GM23338 (cell line): ENCODE results near the gene MDN1.

Experiments used
- CREB1 ChIP-seq: fragments of 250-450 bp; sonication (Bioruptor Pico); IDR thresholded peaks from 2 replicates; pipeline ENCODE4 v1.5.0; 2020; ENCODE audit warnings: low read depth, mild to moderate bottlenecking, moderate library complexity
- EZH2 ChIP-seq: fragments of 200-600 bp; sonication (generic); IDR thresholded peaks from one replicate; pipeline ENCODE4 v1.8.0; 2017; ENCODE audit warnings: antibody characterized with exemption, mild to moderate bottlenecking, low read depth; ENCODE audit not compliant: unreplicated experiment
- JUNB ChIP-seq: IDR thresholded peaks from one replicate; pipeline ENCODE4 v1.6.1; 2016; ENCODE audit warnings: antibody characterized with exemption; ENCODE audit not compliant: unreplicated experiment
- NANOG ChIP-seq: IDR thresholded peaks from 2 replicates; pipeline ENCODE4 v1.6.1; 2016; ENCODE audit warnings: antibody characterized with exemption, borderline replicate concordance
- POLR2AphosphoS5 ChIP-seq: IDR thresholded peaks from 2 replicates; pipeline ENCODE4 v1.6.1; 2016; ENCODE audit warnings: antibody characterized with exemption, low read depth
- STAT1 ChIP-seq: IDR thresholded peaks from one replicate; pipeline ENCODE4 v1.6.1; 2016; ENCODE audit warnings: antibody characterized with exemption; ENCODE audit not compliant: unreplicated experiment
- ZNF114 ChIP-seq: fragments of 250-450 bp; sonication (Bioruptor Pico); IDR thresholded peaks from 2 replicates; pipeline ENCODE4 v1.5.0; 2020; ENCODE audit warnings: mild to moderate bottlenecking, moderate library complexity
- TF ChIP-seq, protein P1 (sequence below), 2 experiments: fragments of 200-600 bp in 1 of 2; sonication (generic) in 1 of 2; conservative IDR thresholded peaks; 2 replicates each; pipeline versions ENCODE4 v1.5.1 to v1.6.1; 2016 to 2017; ENCODE audit warnings: antibody characterized with exemption in 2 of 2, low read depth in 2 of 2, mild to moderate bottlenecking in 2 of 2, moderate library complexity in 1 of 2
- TF ChIP-seq, protein P2 (sequence below): IDR thresholded peaks from one replicate; pipeline ENCODE4 v1.6.1; 2018; ENCODE audit warnings: antibody characterized with exemption; ENCODE audit not compliant: unreplicated experiment

DNA sequence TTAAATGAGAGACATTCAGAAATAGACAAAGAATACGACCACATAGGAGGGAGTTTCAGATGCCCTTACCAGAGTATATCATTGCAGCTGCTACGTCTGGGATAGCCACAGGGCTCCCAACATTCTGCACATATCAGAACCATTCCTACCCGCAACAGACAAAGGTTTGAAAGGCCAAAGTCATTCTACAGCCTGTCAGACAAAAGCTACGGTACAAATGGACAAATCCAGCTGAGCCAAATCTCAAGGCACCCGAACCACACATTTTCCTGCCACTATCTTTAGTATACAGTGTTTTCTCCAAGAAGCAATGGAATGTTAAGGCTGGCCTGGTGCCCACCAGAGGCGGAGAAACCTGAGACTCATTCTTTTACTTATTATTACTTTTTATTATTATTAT, 150.6 kb downstream of the MDN1 start:
- TF ChIP-seq, protein P1, sequence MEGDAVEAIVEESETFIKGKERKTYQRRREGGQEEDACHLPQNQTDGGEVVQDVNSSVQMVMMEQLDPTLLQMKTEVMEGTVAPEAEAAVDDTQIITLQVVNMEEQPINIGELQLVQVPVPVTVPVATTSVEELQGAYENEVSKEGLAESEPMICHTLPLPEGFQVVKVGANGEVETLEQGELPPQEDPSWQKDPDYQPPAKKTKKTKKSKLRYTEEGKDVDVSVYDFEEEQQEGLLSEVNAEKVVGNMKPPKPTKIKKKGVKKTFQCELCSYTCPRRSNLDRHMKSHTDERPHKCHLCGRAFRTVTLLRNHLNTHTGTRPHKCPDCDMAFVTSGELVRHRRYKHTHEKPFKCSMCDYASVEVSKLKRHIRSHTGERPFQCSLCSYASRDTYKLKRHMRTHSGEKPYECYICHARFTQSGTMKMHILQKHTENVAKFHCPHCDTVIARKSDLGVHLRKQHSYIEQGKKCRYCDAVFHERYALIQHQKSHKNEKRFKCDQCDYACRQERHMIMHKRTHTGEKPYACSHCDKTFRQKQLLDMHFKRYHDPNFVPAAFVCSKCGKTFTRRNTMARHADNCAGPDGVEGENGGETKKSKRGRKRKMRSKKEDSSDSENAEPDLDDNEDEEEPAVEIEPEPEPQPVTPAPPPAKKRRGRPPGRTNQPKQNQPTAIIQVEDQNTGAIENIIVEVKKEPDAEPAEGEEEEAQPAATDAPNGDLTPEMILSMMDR (conservative IDR thresholded peaks at IDR 0.05; ENCODE audit: low read depth in 2 of 2), result no peak
- TF ChIP-seq POLR2AphosphoS5 (no peak), EZH2 (no peak), JUNB (no peak), STAT1 (no peak), ZNF114 (CRISPR knock-in tag) (no peak), CREB1 (CRISPR knock-in tag) (no peak), NANOG (no peak)
- TF ChIP-seq, protein P2, sequence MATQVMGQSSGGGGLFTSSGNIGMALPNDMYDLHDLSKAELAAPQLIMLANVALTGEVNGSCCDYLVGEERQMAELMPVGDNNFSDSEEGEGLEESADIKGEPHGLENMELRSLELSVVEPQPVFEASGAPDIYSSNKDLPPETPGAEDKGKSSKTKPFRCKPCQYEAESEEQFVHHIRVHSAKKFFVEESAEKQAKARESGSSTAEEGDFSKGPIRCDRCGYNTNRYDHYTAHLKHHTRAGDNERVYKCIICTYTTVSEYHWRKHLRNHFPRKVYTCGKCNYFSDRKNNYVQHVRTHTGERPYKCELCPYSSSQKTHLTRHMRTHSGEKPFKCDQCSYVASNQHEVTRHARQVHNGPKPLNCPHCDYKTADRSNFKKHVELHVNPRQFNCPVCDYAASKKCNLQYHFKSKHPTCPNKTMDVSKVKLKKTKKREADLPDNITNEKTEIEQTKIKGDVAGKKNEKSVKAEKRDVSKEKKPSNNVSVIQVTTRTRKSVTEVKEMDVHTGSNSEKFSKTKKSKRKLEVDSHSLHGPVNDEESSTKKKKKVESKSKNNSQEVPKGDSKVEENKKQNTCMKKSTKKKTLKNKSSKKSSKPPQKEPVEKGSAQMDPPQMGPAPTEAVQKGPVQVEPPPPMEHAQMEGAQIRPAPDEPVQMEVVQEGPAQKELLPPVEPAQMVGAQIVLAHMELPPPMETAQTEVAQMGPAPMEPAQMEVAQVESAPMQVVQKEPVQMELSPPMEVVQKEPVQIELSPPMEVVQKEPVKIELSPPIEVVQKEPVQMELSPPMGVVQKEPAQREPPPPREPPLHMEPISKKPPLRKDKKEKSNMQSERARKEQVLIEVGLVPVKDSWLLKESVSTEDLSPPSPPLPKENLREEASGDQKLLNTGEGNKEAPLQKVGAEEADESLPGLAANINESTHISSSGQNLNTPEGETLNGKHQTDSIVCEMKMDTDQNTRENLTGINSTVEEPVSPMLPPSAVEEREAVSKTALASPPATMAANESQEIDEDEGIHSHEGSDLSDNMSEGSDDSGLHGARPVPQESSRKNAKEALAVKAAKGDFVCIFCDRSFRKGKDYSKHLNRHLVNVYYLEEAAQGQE, result no peak
